ENCODE measurements around the gene ASB16. TPM values are rescaled to one million over a fixed set of nuclear protein-coding genes. Genes with fewer than 3 reads are reported as not detected.

The ASB16 gene
- total and polyA plus RNA-seq, 9 of the 15 experiments (the other 6 are each of a cell fraction or from before 2014, with no cell fraction given) = 0.03 to 0.07 TPM; not detected in 7

GRCh38 chr17:44152875-44153274, 17.6 kb upstream of the ASB16 start:
- CTCF ChIA-PET (ENCODE audit: low intra/inter-chr PET ratio) = no interaction called here
- no peak for TF ChIP-seq TSC22D4 (tag; IDR thresholded peaks at IDR 0.05)
- TF ChIP-seq CREB1 (IDR thresholded peaks at IDR 0.05) = no peak
- no peak for TF ChIP-seq CREB1 (CRISPR knock-in tag; IDR thresholded peaks at IDR 0.05)
- no peak for TF ChIP-seq CEBPG (CRISPR knock-in tag; IDR thresholded peaks at IDR 0.05)
- TF ChIP-seq CEBPG (tag; conservative IDR thresholded peaks at IDR 0.05 in 1 of 2, IDR thresholded peaks at IDR 0.05 in 1 of 2) = no peak
- no peak for TF ChIP-seq TFAM (CRISPR knock-in tag; conservative IDR thresholded peaks at IDR 0.05)
- no peak for TF ChIP-seq E2F6 (IDR thresholded peaks at IDR 0.05; ENCODE audit: borderline replicate concordance in 1 of 2, extremely low read depth in 1 of 2, insufficient read depth in 1 of 2, insufficient read length in 1 of 2, low read depth in 1 of 2, low read length in 1 of 2, poor library complexity in 1 of 2, severe bottlenecking in 1 of 2)
- FAIRE-seq (no peak), ATAC-seq (no peak), DNase-seq (ENCODE audit: extremely low read depth in 1 of 4, low spot score in 3 of 4) (no peak)
- WGBS (ENCODE audit: insufficient coverage, low coverage, missing lambda C conversion rate) = 100% methylated on average over 4 of the region's 4 CpGs
- peaks cover 15 to 16% of the 10 kb centered on the region in 2 experiments; a peak in 4 of 5 replicates for H3K4me1 ChIP-seq (replicated peaks in 1 of 2; ENCODE audit: control insufficient read depth in 2 of 2, insufficient read depth in 2 of 2, low read length in 2 of 2)
- H3K27ac ChIP-seq (ENCODE audit: extremely low read depth, low read depth, low read length) = no peak overlapping the region
- peaks cover 87% of the 10 kb centered on the region for H3K36me3 ChIP-seq (ENCODE audit: control insufficient read depth, insufficient read depth, low read length)
- no peak overlapping the region for H3K4me2 ChIP-seq (ENCODE audit: insufficient read depth, low read length)
- no TSS peak for BruUV-seq (replicated peaks)
- in situ Hi-C loops (cut with MboI) = no loop called here
- H4K20me1 ChIP-seq (replicated peaks; ENCODE audit: control insufficient read depth, insufficient read depth, low read length) = peaks cover 17% of the 10 kb centered on the region
- intact Hi-C loops (cut with micrococcal nuclease) = no loop called here
- no peak overlapping the region for H2AFZ ChIP-seq (ENCODE audit: low read depth, low read length)
- H3K79me2 ChIP-seq (ENCODE audit: control insufficient read depth, insufficient read depth, low read length) = peaks cover 43% of the 10 kb centered on the region
- H3K27me3 ChIP-seq (ENCODE audit: control insufficient read depth in 2 of 2, insufficient read depth in 2 of 2, low read length in 2 of 2) = no peaks in the 10 kb centered on the region
- H3K9me3 ChIP-seq (replicated peaks; ENCODE audit: control insufficient read depth, insufficient read depth, low read depth, low read length) = no peaks in the 10 kb centered on the region
- H3K9me1 ChIP-seq (ENCODE audit: control insufficient read depth, insufficient read depth, low read length) = no peaks in the 10 kb centered on the region
- H3K9ac ChIP-seq (ENCODE audit: insufficient read depth in 1 of 2, low read depth in 2 of 2, low read length in 2 of 2) = peak overlapping the region in 1 of 2 experiments; percentile 24; a peak in 1 of 4 replicates
- H3K4me3 ChIP-seq = no peak overlapping the region
- POLR2A ChIA-PET = interaction anchor here (0.6 kb wide), 2 partner anchors 129 to 421 kb away, joined by 3 read pairs; no protein-coding TSS in a partner anchor
